ENCODE results near the gene BNIP2.
"Not testable (repeated sequence)": the region's sequence is repeated elsewhere in the genome, so short reads cannot be mapped to it uniquely, and the experiment has no call there.

The BNIP2 gene

DNA sequence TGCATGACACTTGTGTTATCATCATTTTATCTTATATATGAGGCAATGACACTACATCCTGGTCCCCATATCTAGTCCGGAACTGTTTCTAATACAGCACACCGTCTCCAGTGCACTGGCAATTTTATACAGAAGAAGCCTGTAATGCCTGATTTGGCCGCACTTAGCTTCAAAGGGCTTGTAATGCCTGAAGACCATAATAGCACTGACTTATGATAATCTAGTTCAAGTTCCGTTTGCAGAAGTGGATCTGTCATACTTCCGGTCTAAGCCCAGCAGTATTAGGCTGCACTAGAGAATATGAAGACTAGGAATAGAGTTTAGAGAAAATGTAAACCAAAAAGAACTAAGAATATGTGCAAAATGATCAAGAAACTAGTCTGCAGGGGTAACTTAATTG lies 1.3 kb downstream of the BNIP2 start:
- DNase-seq = no peak

DNA sequence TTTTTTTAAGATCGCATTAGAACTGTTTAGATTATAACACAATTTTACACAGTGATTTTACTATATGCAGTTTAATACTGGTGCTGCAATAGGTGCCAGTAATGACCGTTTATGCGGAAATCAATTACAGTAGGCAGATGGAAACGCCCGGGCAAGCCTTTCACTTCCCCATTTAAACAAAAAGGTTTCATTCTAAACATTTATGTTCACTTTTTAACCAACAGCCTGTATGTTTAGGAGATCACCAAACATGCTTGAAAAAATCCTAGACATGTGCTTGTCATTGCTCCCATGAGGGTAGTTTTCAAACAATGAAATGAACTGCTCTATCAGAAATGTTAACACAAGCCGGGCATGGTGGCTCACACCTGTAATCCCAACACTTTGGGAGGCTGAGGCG lies 2.7 kb downstream of the BNIP2 start:
- no peak for DNase-seq

GRCh38 chr15:59685737-59686297 lies 3.3 kb downstream of the BNIP2 start:
- no peak for DNase-seq

DNA sequence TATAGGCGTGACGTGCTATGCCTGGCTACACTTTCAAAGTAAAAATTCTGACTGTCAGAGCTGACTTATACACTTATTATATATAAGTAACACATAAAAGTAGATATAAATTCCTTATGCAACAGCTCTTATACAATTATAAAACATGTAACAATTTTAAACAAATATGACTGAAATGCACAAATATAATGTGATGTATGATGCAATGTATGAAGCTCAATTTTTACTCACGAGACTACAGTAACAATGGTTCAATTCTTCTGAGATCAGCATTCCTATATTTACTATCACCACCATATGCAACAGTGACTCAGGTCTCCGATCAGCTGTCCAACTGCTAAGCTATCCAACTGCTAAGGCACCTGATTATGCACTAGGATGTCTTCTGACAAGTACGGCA lies 8.2 kb downstream of the BNIP2 start:
- no peak for DNase-seq

DNA sequence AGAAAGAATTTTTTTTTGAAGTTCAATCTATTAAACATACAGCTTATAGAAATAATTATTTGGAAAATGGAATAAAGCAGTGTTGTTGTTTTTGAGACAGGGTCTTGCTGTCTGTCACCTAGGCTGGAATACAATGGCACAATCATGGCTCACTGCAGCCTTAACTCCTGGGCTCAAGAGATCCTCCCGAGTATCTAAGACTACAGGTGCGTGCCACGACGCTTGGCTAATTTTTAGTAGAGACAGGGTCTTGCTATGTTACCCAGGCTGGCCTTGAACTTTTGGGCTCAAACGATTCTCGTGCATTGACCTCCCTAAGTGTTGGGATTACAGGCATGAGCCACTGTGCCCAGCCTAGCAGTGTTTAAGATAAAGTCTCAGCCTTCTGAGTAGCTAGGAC lies 8.8 kb downstream of the BNIP2 start:
- no peak for DNase-seq

DNA sequence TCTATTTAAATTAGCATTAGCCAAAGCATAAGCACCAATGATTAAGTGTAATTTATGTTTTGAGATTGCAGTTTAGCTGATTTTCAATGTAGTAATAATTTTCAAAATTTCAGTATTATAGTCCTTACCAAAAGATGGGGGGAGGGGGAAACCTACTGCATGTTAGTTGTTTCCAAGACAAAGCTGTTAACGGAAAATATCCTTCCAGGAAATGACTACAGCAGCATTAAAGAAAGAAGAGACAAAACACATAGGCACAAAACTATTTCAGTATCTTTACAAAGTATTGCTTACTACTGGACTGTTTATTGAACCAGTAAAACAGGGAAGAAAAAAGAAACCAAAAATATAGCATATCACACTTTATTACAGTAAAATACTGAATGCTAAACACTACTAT lies 10.5 kb downstream of the BNIP2 start:
- no peak for DNase-seq

GRCh38 chr15:59678172-59678571 lies 10.9 kb downstream of the BNIP2 start:
- DNase-seq = no peak

DNA sequence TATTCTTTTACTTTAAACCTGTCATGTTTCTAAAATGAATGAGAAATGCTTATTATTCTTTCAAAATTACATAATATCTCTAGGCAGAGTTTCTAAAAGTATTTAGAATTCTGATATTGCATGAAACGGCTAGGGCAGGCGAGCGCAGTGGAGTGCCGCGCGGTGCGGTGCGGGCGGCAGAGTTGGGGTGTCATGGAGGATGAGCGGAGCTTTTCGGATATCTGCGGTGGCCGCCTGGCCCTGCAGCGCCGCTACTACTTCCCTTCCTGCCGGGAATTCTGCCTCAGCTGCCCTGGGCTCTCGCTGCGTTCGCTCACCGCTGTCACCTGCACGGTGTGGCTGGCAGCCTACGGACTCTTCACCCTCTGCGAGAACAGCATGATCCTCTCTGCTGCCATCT lies 12.6 kb downstream of the BNIP2 start:
- no peak for DNase-seq

DNA sequence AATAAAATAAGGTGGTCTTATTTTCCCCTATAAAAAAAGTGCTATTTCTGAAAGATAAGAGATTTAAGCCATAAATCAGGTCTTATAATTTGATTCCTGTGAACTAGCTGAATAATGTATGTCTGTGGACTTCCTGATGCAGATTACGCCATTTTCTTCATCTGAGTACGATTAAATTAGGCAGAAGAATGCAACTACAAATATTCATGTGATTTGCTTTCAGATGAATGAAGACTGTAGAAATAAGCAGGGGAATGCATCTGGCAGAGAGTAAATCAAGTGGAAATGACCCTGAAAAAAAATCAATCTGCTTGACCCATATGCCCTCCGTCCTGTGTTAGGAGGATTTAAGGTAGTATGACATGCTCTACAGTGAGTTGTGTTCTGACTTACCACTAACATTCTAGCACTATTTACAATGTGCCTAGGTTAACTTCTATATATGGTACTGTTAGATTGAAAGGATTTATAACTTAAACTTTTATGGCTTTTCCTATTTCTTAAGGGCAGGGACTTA lies 14.7 kb downstream of the BNIP2 start:
- no peak for DNase-seq

GRCh38 chr15:59668556-59668955 lies 20.6 kb downstream of the BNIP2 start:
- no peak for DNase-seq

DNA sequence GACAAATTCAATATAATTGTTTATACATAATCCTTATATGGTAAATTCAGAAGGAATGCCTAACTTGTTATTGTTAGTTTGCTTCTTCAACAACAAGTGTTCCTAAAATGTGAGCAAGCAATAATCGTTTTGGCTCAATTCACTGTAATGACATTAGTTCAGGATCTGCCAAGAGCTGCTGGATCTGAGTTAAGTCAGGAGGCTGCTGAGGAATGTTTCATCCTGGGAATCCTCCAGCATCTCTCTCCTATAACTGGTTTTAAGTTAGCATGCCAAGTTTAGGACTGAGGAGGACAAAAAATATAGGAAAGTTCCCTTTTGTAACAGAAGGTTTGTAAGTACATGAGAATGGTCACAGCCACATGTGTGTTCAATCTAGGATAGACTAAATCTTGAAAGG lies 26.9 kb downstream of the BNIP2 start:
- DNase-seq = no peak

DNA sequence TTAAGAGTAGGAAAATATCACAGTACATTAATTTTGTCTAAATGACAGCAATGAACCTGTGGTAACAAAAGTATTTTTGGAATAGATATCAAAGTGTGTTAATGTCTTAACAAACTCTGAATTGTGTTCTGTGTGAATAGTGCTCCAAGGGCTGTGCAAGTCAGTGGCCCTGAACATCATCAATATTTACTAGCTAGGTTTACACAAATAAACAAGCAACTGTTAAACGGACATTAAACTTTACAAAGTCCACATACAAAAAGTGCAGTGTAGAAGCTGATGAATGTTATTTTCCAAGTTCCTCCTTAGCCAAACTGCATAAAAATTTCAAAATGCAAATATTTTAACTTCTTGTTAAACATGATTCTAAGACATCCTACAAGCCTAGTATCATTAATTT lies 29.8 kb downstream of the BNIP2 start:
- DNase-seq = no peak

DNA sequence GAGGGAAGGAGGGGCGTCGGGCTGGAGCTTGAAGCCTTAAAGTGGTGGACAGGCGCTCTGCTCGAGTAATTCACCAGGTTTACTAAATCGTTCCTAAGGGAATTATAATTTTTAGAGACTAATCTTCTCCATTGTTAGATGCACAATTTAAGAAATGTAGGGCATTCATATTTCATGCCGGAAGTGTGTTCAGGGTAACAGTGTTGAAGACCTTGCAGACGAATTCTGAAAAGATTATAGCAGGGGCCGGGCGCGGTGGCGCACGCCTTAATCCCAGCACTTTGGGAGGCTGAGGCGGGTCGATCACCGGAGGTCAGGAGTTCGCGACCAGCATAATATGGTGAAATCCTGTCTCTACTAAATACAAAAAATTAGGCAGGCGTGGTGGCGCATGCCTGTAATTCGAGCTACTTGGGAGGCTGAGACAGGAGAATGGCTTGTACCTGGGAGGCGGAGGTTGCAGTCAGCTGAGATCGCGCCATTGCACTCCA lies 31.4 kb downstream of the BNIP2 start:
- DNase-seq = no peak

GRCh38 chr15:59656897-59657634 lies 32.1 kb downstream of the BNIP2 start, which contains the start of gene GTF2A2:
Gene GTF2A2, minus strand, starts transcription at chr15:59657515. Its CDS starts 5,238 bp downstream, at chr15:59652277.
- peak; percentile 87 to 95 for DNase-seq

- DNase-seq = no peak
These were observed 35.1 kb downstream of the BNIP2 start for GRCh38 chr15:59654046-59654445.

DNA sequence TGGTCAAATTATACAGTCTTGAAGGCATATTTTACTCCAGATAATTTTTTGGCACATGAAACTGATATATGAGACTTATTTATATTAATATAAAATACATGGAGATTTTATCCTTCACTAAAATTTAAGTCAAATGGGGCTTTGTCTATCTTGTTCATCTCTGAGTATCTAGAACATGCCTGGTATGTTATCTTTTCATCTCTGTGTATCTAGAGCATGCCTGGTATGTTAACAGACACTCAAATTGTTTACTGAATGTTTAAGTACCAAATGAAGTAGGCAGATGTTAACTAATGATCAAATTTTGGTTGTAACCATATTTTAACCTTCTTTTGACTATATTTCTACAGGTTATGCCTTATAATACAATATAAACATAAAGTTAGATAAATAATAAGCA lies 39.5 kb downstream of the BNIP2 start:
- DNase-seq = no peak

GRCh38 chr15:59647085-59647484 lies 42.0 kb downstream of the BNIP2 start:
- DNase-seq = no peak

GRCh38 chr15:59646277-59646676 lies 42.8 kb downstream of the BNIP2 start:
- no peak for DNase-seq

- DNase-seq = not testable (repeated sequence)
These were observed 43.3 kb downstream of the BNIP2 start for GRCh38 chr15:59645812-59646211.

GRCh38 chr15:59644756-59645155 lies 44.4 kb downstream of the BNIP2 start:
- DNase-seq = no peak

DNA sequence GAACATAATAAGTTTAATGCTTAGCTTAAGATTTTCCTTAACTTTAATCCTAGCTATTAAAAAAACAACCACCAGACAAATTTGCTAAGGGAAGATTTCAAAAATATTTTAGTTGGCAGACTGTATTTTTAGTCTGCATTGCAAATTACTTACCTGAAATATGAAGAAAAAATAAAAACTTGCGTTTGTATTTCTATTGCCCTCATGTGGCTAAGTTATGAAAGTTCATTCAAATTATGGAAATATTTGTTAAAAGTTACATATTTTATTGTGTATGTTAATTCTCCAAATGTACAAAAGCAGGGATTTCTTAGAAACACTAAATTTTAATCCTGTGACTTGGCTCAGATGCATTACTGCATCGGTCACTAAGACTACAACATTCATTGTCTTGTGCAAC lies 46.8 kb downstream of the BNIP2 start:
- no peak for DNase-seq

- not testable (repeated sequence) for DNase-seq
These were observed 51.6 kb downstream of the BNIP2 start for GRCh38 chr15:59637507-59637906.

- DNase-seq = no peak
These were observed 52.9 kb downstream of the BNIP2 start for GRCh38 chr15:59636184-59636583.

GRCh38 chr15:59632714-59633113 lies 56.4 kb downstream of the BNIP2 start:
- peak in 1 of 2 experiments; percentile 12 for DNase-seq
